NCI-H1092 (cell line): Measurements from ENCODE around the gene SOBP.
"Not testable (repeated sequence)": the region's sequence is repeated elsewhere in the genome, so short reads cannot be mapped to it uniquely, and the experiment has no call there.

Experiments
- DNase-seq: peaks from one replicate; lab custom pipeline; 2025; lab: John Stamatoyannopoulos, UW

The SOBP gene

DNA sequence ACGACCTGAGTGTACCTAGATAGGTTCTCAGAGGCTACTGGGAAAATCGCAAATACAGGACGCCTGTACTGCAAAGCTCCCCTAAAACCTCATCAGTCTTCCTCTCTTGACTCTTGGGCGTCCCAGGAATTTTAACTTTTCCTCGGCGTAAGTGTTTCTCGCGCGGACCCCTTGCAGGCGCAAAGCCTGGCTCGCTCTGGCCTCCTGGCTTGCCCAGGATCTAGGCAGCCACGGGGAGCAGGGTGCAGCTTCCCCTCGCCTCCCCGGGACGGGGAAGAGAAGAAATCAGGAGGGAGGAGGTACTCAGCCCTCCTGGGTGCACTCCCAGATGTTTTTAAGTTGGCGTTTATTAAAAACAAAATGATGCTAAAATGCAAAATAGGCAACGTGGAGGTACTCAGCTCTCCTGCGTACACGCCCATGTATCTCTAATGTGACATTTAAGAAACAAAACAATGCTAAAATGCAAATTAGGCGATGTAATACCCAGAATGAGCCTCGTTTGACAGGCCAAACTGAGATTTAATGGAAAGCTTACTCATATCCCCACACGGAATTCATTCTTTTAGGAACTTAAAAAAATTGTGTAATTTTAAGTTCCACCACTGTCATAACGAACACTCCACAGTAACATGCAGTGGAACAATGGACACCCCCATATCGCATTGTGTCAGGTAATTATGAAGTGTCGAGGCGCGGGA, 1.6 kb upstream of the SOBP start:
- no peak for DNase-seq

DNA sequence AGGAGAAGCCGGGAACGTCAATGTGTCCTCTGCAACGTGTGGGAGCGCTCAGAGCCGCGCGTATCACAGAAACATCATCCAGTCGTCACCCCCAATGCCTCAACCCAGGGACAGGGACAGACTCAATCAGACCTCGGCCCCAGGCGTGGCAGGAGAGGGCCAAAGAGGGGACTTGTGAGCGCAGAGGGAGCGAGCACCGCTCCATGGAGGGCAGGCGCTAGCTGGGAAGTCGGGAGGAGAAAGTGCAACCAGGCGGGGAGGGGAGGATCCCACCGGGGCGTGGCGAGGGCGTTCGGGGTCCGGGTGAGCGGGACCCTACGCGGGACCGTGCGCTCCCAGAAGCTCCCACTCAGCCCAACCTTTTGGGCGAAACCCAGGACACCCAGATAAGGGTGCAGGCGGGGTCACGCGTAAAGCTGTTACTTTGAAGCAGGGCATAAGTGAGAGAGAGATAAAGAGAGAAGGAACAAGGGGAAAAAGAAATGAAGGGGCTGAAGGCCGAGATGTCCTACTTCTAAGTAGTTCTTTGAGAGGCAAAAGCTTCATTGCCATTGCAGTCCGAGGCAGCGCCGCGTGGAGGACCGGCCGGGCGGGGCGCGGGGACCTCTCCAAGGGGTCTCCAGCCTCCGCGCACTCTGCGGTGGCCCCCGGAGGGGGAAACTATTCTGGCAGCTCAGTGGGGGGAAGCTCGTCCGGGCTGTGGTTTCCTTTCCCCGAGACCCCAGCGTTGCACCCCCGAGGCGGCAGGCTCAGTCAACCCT, 862 bp upstream of the SOBP start:
- peak; percentile 5 for DNase-seq

DNA sequence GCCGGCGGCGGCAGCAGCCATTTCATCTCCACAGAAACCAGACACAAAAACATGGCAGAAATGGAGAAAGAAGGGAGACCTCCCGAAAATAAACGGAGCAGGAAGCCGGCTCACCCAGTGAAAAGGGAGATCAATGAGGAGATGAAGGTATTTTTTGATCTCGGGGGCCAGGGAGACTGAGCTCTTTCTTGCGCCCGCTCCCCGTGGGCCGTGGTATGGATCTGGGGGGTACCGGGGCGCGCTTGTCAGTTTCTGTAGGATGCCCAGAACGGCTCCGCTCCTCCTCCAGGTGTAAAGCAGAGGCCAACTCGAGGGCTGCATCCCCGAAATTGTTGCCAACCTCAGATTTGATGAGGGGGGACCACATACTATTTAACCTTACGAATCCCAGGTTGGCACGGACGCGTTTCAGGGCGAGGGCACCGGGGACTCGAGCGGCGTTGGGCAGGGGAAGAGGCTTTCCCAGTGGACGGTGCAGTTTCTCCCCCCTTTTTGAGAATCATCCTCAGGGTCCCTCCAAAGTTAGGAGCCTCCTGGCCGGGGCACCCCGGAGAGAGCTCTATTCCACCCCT, 735 bp downstream of the SOBP start:
- DNase-seq = peak; percentile 5

DNA sequence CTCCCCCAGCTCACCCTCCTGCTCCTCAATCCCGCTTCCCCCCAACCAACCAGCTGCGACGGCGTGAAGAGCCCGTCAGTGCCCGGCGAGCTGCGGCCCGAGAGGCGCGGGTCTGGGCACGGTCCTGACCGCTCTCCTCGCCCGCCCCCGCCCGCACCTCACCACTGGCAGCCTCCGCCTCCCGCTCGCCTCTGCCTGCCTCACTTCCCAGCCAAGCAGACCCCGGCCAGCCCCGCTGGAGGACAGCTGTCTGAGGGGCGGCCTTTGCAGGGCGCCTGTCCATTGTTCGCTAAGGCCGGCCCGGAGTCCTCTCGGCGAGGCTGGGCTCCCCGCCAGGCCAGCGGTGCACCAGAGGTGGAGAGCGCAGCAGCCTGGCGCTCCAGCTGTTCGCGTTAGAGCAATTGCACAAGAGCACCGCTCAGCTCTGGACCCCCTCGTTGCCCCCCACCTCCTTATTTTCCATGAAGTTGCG, 1.3 kb downstream of the SOBP start:
- peak; percentile 15 for DNase-seq

- no peak for DNase-seq
Measured at GRCh38 chr6:107491760-107492660, 2.1 kb downstream of the SOBP start.

- peak; percentile 42 for DNase-seq
Measured at GRCh38 chr6:107493158-107494057, 3.5 kb downstream of the SOBP start.

DNA sequence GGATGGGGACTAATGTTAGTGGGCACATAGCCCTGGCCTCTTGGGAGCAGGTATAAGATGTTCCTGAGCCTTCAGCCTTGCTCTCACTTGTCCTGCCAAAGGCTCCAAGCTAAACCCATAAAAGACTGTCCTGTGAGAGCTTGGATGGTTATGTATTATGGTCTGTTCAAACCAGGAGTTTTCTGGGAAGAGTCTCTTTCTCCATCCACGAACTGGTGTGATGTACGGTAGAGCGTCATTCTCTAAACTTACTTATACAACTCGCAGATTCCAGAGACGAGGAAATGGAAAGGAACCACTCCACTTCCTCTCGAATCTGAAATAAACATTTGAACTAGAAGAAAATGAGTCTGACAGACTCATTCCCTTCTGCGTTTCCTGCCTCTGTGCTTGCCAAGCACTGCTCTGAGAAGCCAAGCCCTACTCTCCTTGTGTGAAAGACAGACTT, 5.3 kb downstream of the SOBP start:
- no peak for DNase-seq

GRCh38 chr6:107495971-107496370, 6.1 kb downstream of the SOBP start:
- no peak for DNase-seq

DNA sequence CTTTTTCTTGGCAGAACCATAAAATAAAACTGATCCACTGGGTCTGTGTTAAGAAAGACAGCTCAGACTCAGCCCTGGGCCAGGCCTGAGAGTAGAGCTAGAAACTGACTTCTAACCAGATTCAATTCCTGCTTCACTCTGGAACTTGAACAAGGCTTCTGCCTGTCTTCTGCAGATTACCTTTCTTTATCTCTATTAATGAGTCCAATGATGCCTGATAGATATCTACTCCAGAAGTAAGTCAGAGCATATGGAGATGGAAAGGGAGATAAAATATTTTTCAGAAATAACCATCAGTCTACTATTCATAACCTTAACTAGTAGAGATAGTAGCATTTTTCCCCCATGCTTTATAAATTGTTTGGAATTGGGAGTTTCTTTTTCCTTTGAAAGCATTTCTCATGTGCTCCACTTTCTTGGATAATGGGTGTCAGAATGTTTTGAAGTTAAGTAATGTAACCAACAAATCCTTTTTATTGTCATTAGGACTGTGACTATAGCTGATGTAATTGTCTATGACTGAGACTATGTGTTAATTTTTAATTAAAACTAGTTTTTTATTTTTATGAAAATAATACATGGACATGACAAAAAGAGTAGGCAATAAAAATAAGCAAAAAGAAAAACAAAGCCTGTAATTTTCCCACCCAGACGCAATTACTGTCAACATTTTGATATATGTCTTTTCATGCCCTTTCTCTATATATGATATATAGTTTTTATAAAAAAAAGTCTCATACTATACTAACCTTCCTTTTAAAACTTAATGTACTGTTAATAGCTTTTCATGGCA, 7.2 kb downstream of the SOBP start:
- no peak for DNase-seq

DNA sequence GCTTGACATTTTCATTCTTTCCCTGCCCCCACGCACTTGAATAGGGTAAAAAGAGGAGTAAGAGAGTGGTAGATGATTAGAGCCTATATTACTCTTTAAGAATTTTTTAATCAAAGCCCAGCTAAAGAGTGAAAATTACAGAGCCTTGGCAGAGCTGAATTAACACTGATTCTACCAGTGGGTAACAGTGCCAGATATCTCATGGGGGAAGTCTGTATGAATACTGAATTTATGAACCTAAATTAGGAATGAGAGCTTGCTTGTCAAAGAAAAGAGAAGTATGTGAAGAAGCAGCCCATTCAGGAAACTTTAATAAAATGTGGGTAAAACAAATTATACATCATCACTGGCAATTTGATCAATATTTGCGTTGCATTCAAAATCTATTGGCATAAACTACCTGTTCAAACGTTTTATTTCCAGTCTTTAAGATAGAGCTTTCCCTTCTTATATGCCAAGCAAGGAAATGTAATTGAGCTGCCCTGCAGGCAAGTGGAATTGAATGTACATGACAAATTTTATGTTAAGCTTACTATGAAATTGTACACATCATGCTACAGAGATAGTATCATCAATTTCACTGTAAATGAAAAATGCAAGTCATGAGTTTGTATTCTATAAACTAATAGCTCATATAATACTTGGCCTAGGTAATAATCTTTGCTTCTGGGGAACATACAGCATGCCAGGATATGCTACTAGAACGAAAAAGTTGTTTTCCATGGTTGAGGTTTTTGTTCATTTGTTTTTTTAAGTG, 14.5 kb downstream of the SOBP start:
- DNase-seq = no peak

GRCh38 chr6:107506145-107506544, 16.2 kb downstream of the SOBP start:
- DNase-seq = no peak

DNA sequence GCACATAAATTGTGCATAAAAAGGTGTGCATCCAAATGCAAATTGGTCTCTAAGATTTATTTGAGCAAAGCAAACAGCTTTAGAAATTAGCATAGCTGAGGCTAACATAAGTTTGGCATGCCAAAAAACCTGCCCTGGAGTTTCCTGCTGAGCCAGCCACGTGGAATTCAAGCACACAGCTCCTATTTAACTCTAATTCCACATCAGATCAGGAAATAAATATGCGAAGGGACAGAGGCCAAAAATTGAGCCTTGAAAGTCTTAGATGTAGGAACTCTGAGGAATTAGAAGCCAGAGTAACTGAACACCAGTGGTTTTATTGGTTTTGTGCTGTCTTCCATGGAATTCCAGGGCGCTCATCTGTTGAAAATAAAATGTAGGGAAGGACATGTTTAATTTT, 19.6 kb downstream of the SOBP start:
- no peak for DNase-seq

DNA sequence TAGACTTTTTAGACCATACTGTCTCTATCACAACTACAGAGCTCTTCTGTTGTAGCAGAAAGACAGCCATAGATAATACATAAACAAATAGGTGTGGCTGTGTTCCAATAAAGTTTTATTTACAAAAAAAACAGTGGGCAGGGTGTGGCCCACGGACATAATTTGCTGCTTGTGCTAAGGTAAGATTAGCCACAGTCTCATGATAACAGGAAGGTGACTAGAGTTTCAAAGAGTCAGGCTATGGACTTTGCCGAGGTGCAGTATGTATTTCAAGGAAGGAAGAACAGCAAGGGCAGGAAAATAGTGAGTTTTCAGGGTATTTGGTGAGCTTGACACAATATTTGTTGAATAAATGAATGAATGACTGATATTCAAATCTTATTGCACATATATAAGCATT, 20.2 kb downstream of the SOBP start:
- DNase-seq = no peak

- DNase-seq = no peak
Measured at GRCh38 chr6:107511511-107511993, 21.6 kb downstream of the SOBP start.

GRCh38 chr6:107513214-107513613, 23.3 kb downstream of the SOBP start:
- no peak for DNase-seq

DNA sequence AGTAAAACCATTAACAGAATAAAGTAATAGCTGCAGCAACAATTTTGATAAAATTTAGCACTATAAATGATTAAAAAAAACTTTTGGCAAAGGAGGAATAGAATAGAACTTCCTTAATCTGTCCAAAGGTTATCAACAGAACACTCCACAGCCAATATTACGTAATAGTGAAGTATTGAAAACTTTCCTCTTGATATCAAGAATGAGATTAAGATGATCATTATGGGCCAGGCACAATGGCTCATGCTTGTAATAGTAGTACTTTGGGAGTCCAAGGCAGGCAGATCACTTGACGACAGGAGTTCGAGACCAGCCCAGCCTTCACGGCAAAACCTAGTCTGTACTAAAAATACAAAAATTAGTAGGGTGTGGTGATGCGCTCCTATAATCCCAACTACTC, 26.0 kb downstream of the SOBP start:
- no peak for DNase-seq

DNA sequence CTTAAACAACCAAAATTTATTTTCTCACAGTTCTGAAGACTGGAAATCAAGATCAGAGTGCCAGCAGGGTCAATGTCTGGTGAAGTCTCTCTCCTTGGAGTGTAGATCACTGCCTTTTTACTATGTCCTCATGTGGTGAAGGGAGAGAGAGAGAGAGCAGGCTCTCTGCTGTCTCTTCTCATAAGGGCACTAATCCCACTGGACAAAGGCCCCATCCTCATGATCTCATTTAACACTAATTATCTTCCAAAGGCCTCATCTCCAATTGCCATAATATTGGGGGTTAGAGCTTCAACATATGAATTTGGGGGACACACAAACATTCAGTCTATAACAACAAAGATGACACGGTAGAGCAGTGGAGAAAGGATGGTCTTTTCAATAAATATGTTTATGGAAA, 27.4 kb downstream of the SOBP start:
- no peak for DNase-seq

GRCh38 chr6:107519224-107519623, 29.3 kb downstream of the SOBP start:
- DNase-seq = not testable (repeated sequence)

GRCh38 chr6:107520706-107521105, 30.8 kb downstream of the SOBP start:
- not testable (repeated sequence) for DNase-seq
